ENCODE data around the gene USP15.

Gene USP15

GRCh38 chr12:62279961-62280360 lies 19.8 kb downstream of the USP15 start:
- DNase-seq (ENCODE audit: low read depth, low spot score), result no peak
- Histone ChIP-seq H3K36me3 (ENCODE audit: control insufficient read depth, insufficient read depth, low read length) (no peaks in the 10 kb centered on the region), H3K9me3 (ENCODE audit: control insufficient read depth, insufficient read depth, low read length) (no peaks in the 10 kb centered on the region), H3K27ac (ENCODE audit: low read length) (no peak overlapping the region), H3K4me1 (ENCODE audit: control insufficient read depth, insufficient read depth, low read length) (no peaks in the 10 kb centered on the region), H3K4me3 (ENCODE audit: low read length) (no peak overlapping the region), H3K27me3 (ENCODE audit: control insufficient read depth, insufficient read depth, low read length) (no peaks in the 10 kb centered on the region)

GRCh38 chr12:62282057-62282774 lies 22.0 kb downstream of the USP15 start:
- Histone ChIP-seq H3K4me1 (ENCODE audit: control insufficient read depth, insufficient read depth, low read length) (no peaks in the 10 kb centered on the region), H3K27me3 (ENCODE audit: control insufficient read depth, insufficient read depth, low read length) (no peaks in the 10 kb centered on the region), H3K36me3 (ENCODE audit: control insufficient read depth, insufficient read depth, low read length) (no peaks in the 10 kb centered on the region), H3K9me3 (ENCODE audit: control insufficient read depth, insufficient read depth, low read length) (no peaks in the 10 kb centered on the region), H3K4me3 (ENCODE audit: low read length) (no peak overlapping the region), H3K27ac (ENCODE audit: low read length) (no peak overlapping the region)
- no peak for DNase-seq (ENCODE audit: low read depth, low spot score)
- WGBS (ENCODE audit: insufficient coverage, insufficient read length), result no CpG with 5 or more reads among the region's 2 CpGs

DNA sequence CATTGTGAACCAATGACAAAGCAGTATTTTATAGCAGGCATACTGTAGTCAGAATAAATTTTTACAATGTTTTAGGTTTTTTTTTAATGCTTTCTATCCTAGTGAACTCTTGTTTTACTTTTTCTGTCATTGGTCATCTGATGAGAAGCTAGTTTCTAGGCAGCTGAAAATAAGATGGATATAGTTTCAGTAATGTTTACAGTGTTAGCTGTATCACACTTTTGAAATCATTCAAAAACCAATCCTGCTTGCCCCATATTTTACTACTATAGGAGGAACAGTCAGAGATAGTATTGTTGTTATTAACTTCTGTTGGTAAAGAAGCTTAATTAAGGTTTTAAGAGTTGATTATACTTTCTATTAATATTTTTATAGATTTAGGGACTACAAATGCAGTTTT lies 24.5 kb downstream of the USP15 start:
- DNase-seq (ENCODE audit: low read depth, low spot score), result no peak
- Histone ChIP-seq H3K4me1 (ENCODE audit: control insufficient read depth, insufficient read depth, low read length) (no peaks in the 10 kb centered on the region), H3K27me3 (ENCODE audit: control insufficient read depth, insufficient read depth, low read length) (no peaks in the 10 kb centered on the region), H3K9me3 (ENCODE audit: control insufficient read depth, insufficient read depth, low read length) (no peaks in the 10 kb centered on the region), H3K27ac (ENCODE audit: low read length) (no peak overlapping the region), H3K36me3 (ENCODE audit: control insufficient read depth, insufficient read depth, low read length) (no peaks in the 10 kb centered on the region), H3K4me3 (ENCODE audit: low read length) (no peak overlapping the region)

- no peak for DNase-seq (ENCODE audit: low read depth, low spot score)
- Histone ChIP-seq H3K4me1 (ENCODE audit: control insufficient read depth, insufficient read depth, low read length) (no peaks in the 10 kb centered on the region), H3K9me3 (ENCODE audit: control insufficient read depth, insufficient read depth, low read length) (no peaks in the 10 kb centered on the region), H3K36me3 (ENCODE audit: control insufficient read depth, insufficient read depth, low read length) (no peaks in the 10 kb centered on the region), H3K27me3 (ENCODE audit: control insufficient read depth, insufficient read depth, low read length) (no peaks in the 10 kb centered on the region), H3K27ac (ENCODE audit: low read length) (no peak overlapping the region), H3K4me3 (ENCODE audit: low read length) (no peak overlapping the region)
- no CpG with 5 or more reads among the region's 1 CpG for WGBS (ENCODE audit: insufficient coverage, insufficient read length)
Measured at GRCh38 chr12:62285284-62285683, 25.1 kb downstream of the USP15 start.

DNA sequence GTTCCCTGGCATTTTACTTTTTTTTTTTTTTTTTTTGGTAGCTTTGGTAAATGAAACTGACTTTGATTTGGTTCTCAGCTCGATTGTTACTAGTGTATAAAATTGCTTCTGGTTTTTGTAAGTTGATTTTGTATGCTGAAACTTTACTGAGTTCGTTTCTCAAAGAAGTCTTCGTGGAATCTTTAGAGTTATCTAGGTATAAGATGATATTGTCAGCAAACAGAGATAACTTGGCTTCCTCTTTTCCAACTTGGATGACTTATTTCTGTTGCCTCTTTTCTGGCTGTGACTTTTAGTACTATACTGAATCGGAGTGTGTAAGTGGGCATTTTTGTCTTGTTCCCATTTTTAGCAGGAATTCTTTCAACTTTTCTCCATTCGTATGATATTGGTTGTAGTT lies 28.1 kb downstream of the USP15 start:
- no peak overlapping the region for H3K27ac ChIP-seq (ENCODE audit: low read length)
- no peaks in the 10 kb centered on the region for H3K27me3 ChIP-seq (ENCODE audit: control insufficient read depth, insufficient read depth, low read length)
- H3K9me3 ChIP-seq (ENCODE audit: control insufficient read depth, insufficient read depth, low read length), result no peaks in the 10 kb centered on the region
- no peak overlapping the region for H3K4me3 ChIP-seq (ENCODE audit: low read length)
- no CpG with 5 or more reads among the region's 5 CpGs for WGBS (ENCODE audit: insufficient coverage, insufficient read length)
- no peaks in the 10 kb centered on the region for H3K36me3 ChIP-seq (ENCODE audit: control insufficient read depth, insufficient read depth, low read length)
- H3K4me1 ChIP-seq (ENCODE audit: control insufficient read depth, insufficient read depth, low read length), result peaks cover 5% of the 10 kb centered on the region
- no peak for DNase-seq (ENCODE audit: low read depth, low spot score)

DNA sequence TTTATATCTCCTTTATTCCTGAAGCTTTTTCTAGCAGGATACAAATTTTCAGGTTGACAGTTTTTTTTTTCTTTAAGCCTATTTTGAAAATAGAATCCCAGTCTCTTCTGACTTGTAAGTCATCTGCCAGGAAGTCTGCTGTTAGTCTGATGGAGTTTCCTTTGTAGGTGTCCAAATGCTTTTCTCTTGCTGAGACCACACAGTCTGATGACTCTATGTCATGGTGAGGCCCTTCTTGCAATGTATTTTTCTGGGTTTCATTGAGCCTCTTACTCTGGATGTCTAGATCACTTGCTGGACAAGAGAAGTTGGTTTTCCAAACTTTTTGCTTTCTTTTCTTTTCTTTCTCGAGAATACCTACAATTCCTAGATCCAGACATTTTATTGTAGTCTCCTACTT lies 30.6 kb downstream of the USP15 start:
- Histone ChIP-seq H3K27me3 (ENCODE audit: control insufficient read depth, insufficient read depth, low read length) (no peaks in the 10 kb centered on the region), H3K36me3 (ENCODE audit: control insufficient read depth, insufficient read depth, low read length) (no peaks in the 10 kb centered on the region), H3K9me3 (ENCODE audit: control insufficient read depth, insufficient read depth, low read length) (no peaks in the 10 kb centered on the region), H3K4me3 (ENCODE audit: low read length) (no peak overlapping the region), H3K4me1 (ENCODE audit: control insufficient read depth, insufficient read depth, low read length) (peaks cover 5% of the 10 kb centered on the region), H3K27ac (ENCODE audit: low read length) (no peak overlapping the region)
- no CpG with 5 or more reads among the region's 1 CpG for WGBS (ENCODE audit: insufficient coverage, insufficient read length)
- DNase-seq (ENCODE audit: low read depth, low spot score), result no peak

GRCh38 chr12:62291864-62292760 lies 31.9 kb downstream of the USP15 start:
- Histone ChIP-seq H3K4me3 (ENCODE audit: low read length) (no peak overlapping the region), H3K27me3 (ENCODE audit: control insufficient read depth, insufficient read depth, low read length) (no peaks in the 10 kb centered on the region), H3K27ac (ENCODE audit: low read length) (no peak overlapping the region), H3K36me3 (ENCODE audit: control insufficient read depth, insufficient read depth, low read length) (no peaks in the 10 kb centered on the region), H3K9me3 (ENCODE audit: control insufficient read depth, insufficient read depth, low read length) (no peaks in the 10 kb centered on the region), H3K4me1 (ENCODE audit: control insufficient read depth, insufficient read depth, low read length) (peaks cover 5% of the 10 kb centered on the region)
- WGBS (ENCODE audit: insufficient coverage, insufficient read length), result no CpG with 5 or more reads among the region's 2 CpGs
- no peak for DNase-seq (ENCODE audit: low read depth, low spot score)

DNA sequence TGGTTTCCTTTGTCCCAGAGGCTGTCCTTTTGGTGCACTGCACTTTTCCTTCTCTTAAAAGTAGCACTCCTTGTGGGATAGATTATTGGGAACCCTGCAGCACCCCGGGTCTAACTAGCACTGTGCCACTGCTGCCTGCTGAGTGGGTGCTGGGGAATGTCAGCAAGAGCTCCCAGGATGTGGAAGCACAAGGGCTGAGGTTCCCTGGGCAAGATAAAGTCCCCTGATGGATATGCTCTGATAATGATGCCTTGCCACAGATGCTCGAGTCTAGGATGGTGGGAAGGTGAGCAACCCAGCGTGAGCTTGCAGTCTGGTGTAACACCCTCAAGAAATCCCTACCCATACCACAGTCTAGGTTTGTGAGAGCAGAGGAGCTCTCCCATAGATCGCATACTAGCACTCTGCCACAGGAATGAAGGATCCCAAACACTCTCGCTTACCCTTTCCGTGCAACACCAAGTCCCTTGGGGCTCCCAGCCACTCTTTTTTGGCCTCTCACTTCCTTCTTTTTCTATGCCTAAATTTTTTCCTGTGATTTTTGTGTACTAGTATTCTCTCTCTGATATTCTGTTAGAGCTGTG lies 32.6 kb downstream of the USP15 start:
- Histone ChIP-seq H3K9me3 (ENCODE audit: control insufficient read depth, insufficient read depth, low read length) (no peaks in the 10 kb centered on the region), H3K4me3 (ENCODE audit: low read length) (no peak overlapping the region), H3K27me3 (ENCODE audit: control insufficient read depth, insufficient read depth, low read length) (no peaks in the 10 kb centered on the region), H3K4me1 (ENCODE audit: control insufficient read depth, insufficient read depth, low read length) (peaks cover 5% of the 10 kb centered on the region), H3K36me3 (ENCODE audit: control insufficient read depth, insufficient read depth, low read length) (no peaks in the 10 kb centered on the region), H3K27ac (ENCODE audit: low read length) (no peak overlapping the region)
- WGBS (ENCODE audit: insufficient coverage, insufficient read length), result no CpG with 5 or more reads among the region's 6 CpGs
- DNase-seq (ENCODE audit: low read depth, low spot score), result no peak

DNA sequence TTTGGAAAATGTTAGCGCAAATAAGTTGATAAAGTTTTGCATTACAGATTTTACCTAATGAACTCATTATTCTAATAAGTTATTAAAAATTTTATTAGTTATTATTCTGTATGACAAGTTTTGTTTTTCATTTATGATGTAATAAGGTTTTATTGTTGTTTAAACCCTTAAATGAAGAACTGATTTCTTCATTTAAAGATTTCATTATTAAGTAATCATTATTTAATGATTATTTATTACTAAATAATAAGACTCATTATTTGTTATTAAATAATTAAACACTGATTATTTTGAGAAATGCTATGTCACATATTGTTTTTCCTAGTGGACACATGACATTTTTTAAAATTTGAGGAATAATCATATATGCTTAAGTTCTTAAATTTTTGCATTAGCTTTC lies 34.2 kb downstream of the USP15 start:
- no peak for DNase-seq (ENCODE audit: low read depth, low spot score)
- H3K4me3 ChIP-seq (ENCODE audit: low read length), result no peak overlapping the region
- no peaks in the 10 kb centered on the region for H3K9me3 ChIP-seq (ENCODE audit: control insufficient read depth, insufficient read depth, low read length)
- no CpG with 5 or more reads among the region's 1 CpG for whole genome bisulfite sequencing (ENCODE audit: insufficient coverage, insufficient read length)
- no peak overlapping the region for H3K27ac ChIP-seq (ENCODE audit: low read length)
- no peaks in the 10 kb centered on the region for H3K27me3 ChIP-seq (ENCODE audit: control insufficient read depth, insufficient read depth, low read length)
- peaks cover 5% of the 10 kb centered on the region for H3K4me1 ChIP-seq (ENCODE audit: control insufficient read depth, insufficient read depth, low read length)
- H3K36me3 ChIP-seq (ENCODE audit: control insufficient read depth, insufficient read depth, low read length), result no peaks in the 10 kb centered on the region

DNA sequence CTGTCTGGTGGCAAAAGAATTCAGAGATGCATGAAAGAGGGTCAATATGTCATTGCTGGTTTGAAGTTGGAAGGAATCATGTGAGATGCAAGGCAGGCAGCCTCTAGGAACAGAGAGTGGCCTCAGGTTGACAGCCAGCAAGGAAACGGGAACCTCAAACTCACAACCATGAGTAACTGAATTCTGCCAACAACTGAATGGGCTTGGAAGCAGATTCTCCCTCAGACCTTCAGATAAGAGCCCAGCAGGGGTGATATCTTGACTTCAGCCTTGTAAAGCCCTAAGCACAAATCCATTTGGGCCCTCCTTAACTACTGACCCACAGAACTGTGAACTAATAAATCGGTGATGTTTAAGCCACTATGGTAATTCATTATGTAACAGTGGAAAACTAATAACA lies 35.8 kb downstream of the USP15 start:
- no peak overlapping the region for H3K27ac ChIP-seq (ENCODE audit: low read length)
- no peaks in the 10 kb centered on the region for H3K9me3 ChIP-seq (ENCODE audit: control insufficient read depth, insufficient read depth, low read length)
- DNase-seq (ENCODE audit: low read depth, low spot score), result no peak
- H3K36me3 ChIP-seq (ENCODE audit: control insufficient read depth, insufficient read depth, low read length), result no peaks in the 10 kb centered on the region
- H3K4me1 ChIP-seq (ENCODE audit: control insufficient read depth, insufficient read depth, low read length), result peaks cover 5% of the 10 kb centered on the region
- H3K4me3 ChIP-seq (ENCODE audit: low read length), result no peak overlapping the region
- whole genome bisulfite sequencing (ENCODE audit: insufficient coverage, insufficient read length), result no CpG with 5 or more reads among the region's 2 CpGs
- no peaks in the 10 kb centered on the region for H3K27me3 ChIP-seq (ENCODE audit: control insufficient read depth, insufficient read depth, low read length)
